GM12878 (cell line): ENCODE results near the gene GTF3C1. TPM values are rescaled to one million over a fixed set of nuclear protein-coding genes. Genes with fewer than 3 reads are reported as not detected.
"Not testable (repeated sequence)": the region's sequence is repeated elsewhere in the genome, so short reads cannot be mapped to it uniquely, and the experiment has no call there.

Source experiments
- ATAC-seq: fragments of 200-7000 bp; cut with Tn5 transposase; 3 replicates; pipeline ENCODE4 v1.9.1; 2020; ENCODE audit warnings: mild to moderate bottlenecking, moderate library complexity
- BruUV-seq: library from RNA; stranded (reverse); fragments of 400-500 nt; replicated peaks from 2 replicates; lab custom pipeline; 2021; lab: Mats Ljungman, UMichigan
- CTCF ChIA-PET: fragments of 300-600 bp; sonication (Branson Sonifier 250); formaldehyde crosslinking; extraction: SDS; loops from one replicate; lab custom pipeline; 2021; ENCODE audit warnings: inconsistent platforms; lab: Yijun Ruan, JAX
- POLR2A ChIA-PET: fragments of 350-600 bp; formaldehyde crosslinking; extraction: SDS; loops from one replicate; lab custom pipeline; 2021; ENCODE audit warnings: inconsistent platforms; lab: Charles Lee
- RAD21 ChIA-PET: fragments of 300-600 bp; sonication (Branson Sonifier 250); formaldehyde crosslinking; loops from one replicate; lab custom pipeline; 2023; ENCODE audit warnings: antibody characterized with exemption; ENCODE audit not compliant: unreplicated experiment; lab: Charles Lee
- SMC1A ChIA-PET: fragments of 300-600 bp; sonication (Branson Sonifier 250); formaldehyde crosslinking; loops from one replicate; lab custom pipeline; 2023; ENCODE audit not compliant: unreplicated experiment, uncharacterized antibody; lab: Charles Lee
- DNase-seq: peaks from one replicate; pipeline ENCODE4 v3.0.0-alpha.2; 2011; ENCODE audit warnings: low read depth, low spot score
- FAIRE-seq: peaks from 3 replicates; lab custom pipeline; 2011; peaks lifted over from hg19 to GRCh38; lab: Jason Lieb, UNC
- H2AFZ ChIP-seq: 2 replicates; pipeline ENCODE4 v1.6.0; 2011; ENCODE audit warnings: low read depth, low read length, control low read depth; ENCODE audit not compliant: control insufficient read depth
- H3K27ac ChIP-seq: 2 replicates; pipeline ENCODE4 v1.5.1; 2011; ENCODE audit warnings: control low read depth; ENCODE audit not compliant: control insufficient read depth, insufficient read depth
- H3K27me3 ChIP-seq, 2 experiments: replicated peaks in 1 of 2; 2 replicates each; pipeline versions ENCODE4 v1.6.0 to v1.6.1; 2011; ENCODE audit warnings: low read length in 1 of 2; ENCODE audit not compliant: control insufficient read depth in 2 of 2, insufficient read depth in 2 of 2
- H3K36me3 ChIP-seq, 2 experiments: 2 replicates each; pipeline ENCODE4 v1.5.1; 2011; ENCODE audit warnings: low read length in 1 of 2; ENCODE audit not compliant: control insufficient read depth in 2 of 2, insufficient read depth in 2 of 2
- H3K4me1 ChIP-seq: 2 replicates; pipeline ENCODE4 v1.6.1; 2011; ENCODE audit warnings: mild to moderate bottlenecking, low read length, moderate library complexity, mixed read lengths; ENCODE audit not compliant: control insufficient read depth, insufficient read depth
- H3K4me2 ChIP-seq: 2 replicates; pipeline ENCODE4 v1.6.0; 2011; ENCODE audit warnings: control low read depth; ENCODE audit not compliant: control insufficient read depth, insufficient read depth
- H3K4me3 ChIP-seq: fragments of 200-600 bp; sonication (generic); 2 replicates; pipeline ENCODE4 v1.5.1; 2016
- H3K79me2 ChIP-seq: 2 replicates; pipeline ENCODE4 v1.6.0; 2011; ENCODE audit warnings: low read length; ENCODE audit not compliant: control insufficient read depth, insufficient read depth
- H3K9ac ChIP-seq: 2 replicates; pipeline ENCODE4 v1.8.0; 2011; ENCODE audit warnings: low read length, control low read depth, mixed read lengths; ENCODE audit not compliant: control insufficient read depth, insufficient read depth
- H3K9me3 ChIP-seq: replicated peaks from 3 replicates; pipeline ENCODE4 v1.5.1; 2011; ENCODE audit warnings: mild to moderate bottlenecking, low read length; ENCODE audit not compliant: control insufficient read depth, insufficient read depth
- H4K20me1 ChIP-seq: 2 replicates; pipeline ENCODE4 v1.6.0; 2011; ENCODE audit not compliant: control insufficient read depth, insufficient read depth
- BCL3 ChIP-seq: IDR thresholded peaks from 2 replicates; pipeline ENCODE4 v1.6.1; 2011; ENCODE audit warnings: borderline replicate concordance, low read depth, mild to moderate bottlenecking, moderate library complexity, low read length; ENCODE audit not compliant: insufficient read depth, poor library complexity, severe bottlenecking
- E4F1 ChIP-seq: fragments of 450-650 bp; IDR thresholded peaks from 2 replicates; pipeline ENCODE4 v1.6.1; 2018; ENCODE audit warnings: borderline replicate concordance, mild to moderate bottlenecking; ENCODE audit not compliant: partially characterized antibody
- EED ChIP-seq: sonication (generic); IDR thresholded peaks from 2 replicates; pipeline ENCODE4 v1.6.1; 2016; ENCODE audit warnings: antibody characterized with exemption, low read depth
- HDGF ChIP-seq: fragments of 450-650 bp; IDR thresholded peaks from 2 replicates; pipeline ENCODE4 v1.6.1; 2016; ENCODE audit warnings: antibody characterized with exemption
- ZBED1 ChIP-seq: IDR thresholded peaks from 2 replicates; pipeline ENCODE4 v1.6.1; 2016; ENCODE audit warnings: borderline replicate concordance
- ZNF24 ChIP-seq: fragments of 450-650 bp; IDR thresholded peaks from 2 replicates; pipeline ENCODE4 v1.6.1; 2017; ENCODE audit warnings: antibody characterized with exemption, mild to moderate bottlenecking
- WGBS: methylation state at CpG from one replicate; pipeline ENCODE4 v1.1.6; 2016; ENCODE audit warnings: low lambda C conversion rate; ENCODE audit not compliant: insufficient replicate concordance, insufficient coverage; ENCODE audit errors: missing lambda C conversion rate; 5-methylcytosine and 5-hydroxymethylcytosine counted together
- in situ Hi-C: fragments of 300-500 bp; cut with MboI; formaldehyde crosslinking; loops from 9 replicates; pipeline ENCODE4 v1.14.3; 2018; ENCODE audit warnings: mixed read lengths
- intact Hi-C: fragments of 100-400 bp; cut with micrococcal nuclease; formaldehyde crosslinking; loops from one replicate; pipeline ENCODE4 v1.14.2; 2022; ENCODE audit not compliant: unreplicated experiment
- polyA plus RNA-seq, 11 experiments: library from polyadenylated mRNA; depleted of rRNA in 4 of 11; unstranded in 6 of 11; stranded (reverse) in 5 of 11; fragments of >200 nt; fragmentation: Nextera tagmentation in 4 of 11; fragmentation: Illumina TruSeq in 1 of 11; extraction: Ambion mirVana in 4 of 11; extraction: Trizol in 1 of 11; gene quantifications; 1 replicate in 1 of 11; 2 replicates in 10 of 11; pipeline versions ENCODE4 v1.2.1 to v1.2.3, GENCODE V29; 2011 to 2016; ENCODE audit warnings: inconsistent platforms in 2 of 11, missing spikeins in 2 of 11, low read depth in 1 of 11
- total RNA-seq, 4 experiments: library from RNA; depleted of rRNA in 3 of 4; stranded (reverse); fragments of >200 nt in 3 of 4; fragmentation: Illumina TruSeq in 1 of 4; extraction: Trizol in 1 of 4; gene quantifications; 2 replicates each; pipeline versions ENCODE4 v1.2.1 to v1.2.3, GENCODE V29; 2013 to 2021

GTF3C1 gene
- total and polyA plus RNA-seq, 10 of the 15 experiments (the other 5 are each of a cell fraction or from before 2014, with no cell fraction given): 0.98 to 60.9 (median 34.3) TPM

GRCh38 chr16:27458258-27458657, 91.5 kb downstream of the GTF3C1 start:
- WGBS: 91% methylated on average over 5 of the region's 5 CpGs
- TF ChIP-seq HDGF (no peak), ZBED1 (no peak), BCL3 (no peak), E4F1 (no peak), ZNF24 (no peak), EED (no peak)

DNA sequence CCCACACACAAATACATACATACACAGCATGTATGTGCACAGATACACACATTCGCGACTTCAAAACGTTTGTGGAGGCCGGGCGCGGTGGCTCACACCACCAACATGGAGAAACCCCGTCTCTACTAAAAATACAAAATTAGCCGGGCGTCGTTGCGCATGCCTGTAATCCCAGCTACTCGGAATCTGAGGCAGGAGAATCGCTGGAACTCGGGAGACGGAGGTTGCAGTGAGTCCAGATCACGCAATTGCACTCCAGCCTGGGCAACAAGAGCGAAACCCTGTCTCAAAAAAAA, 92.2 kb downstream of the GTF3C1 start:
- in situ Hi-C loops: loop anchor here (5.0 to 10.0 kb wide), 3 partner anchors 225 to 1623 kb away; no protein-coding TSS in a partner anchor
- POLR2A ChIA-PET, ATAC-seq, H3K27me3 ChIP-seq, H2AFZ ChIP-seq, BruUV-seq, H3K4me2 ChIP-seq, H4K20me1 ChIP-seq, DNase-seq, H3K27ac ChIP-seq, H3K9ac ChIP-seq, SMC1A ChIA-PET, H3K4me3 ChIP-seq, H3K79me2 ChIP-seq, H3K36me3 ChIP-seq, RAD21 ChIA-PET, FAIRE-seq, H3K9me3 ChIP-seq: not testable (repeated sequence)
- WGBS: 79% methylated on average over 17 of the region's 17 CpGs
- intact Hi-C loops: loop anchor here (1.0 to 5.0 kb wide), 6 partner anchors 83 to 1620 kb away; no protein-coding TSS in a partner anchor
- CTCF ChIA-PET: interaction anchor here (1.7 to 3.7 kb wide), 3 partner anchors 56 to 278 kb away, joined by 6 to 12 read pairs (median 7); partner anchors contain the start of gene IL21R
- H3K4me1 ChIP-seq: peaks cover 18% of the 10 kb centered on the region

More at GRCh38 chr16:27458258-27458657, 91.5 kb downstream of the GTF3C1 start:
- no peak overlapping the region for H3K9ac ChIP-seq
- ChIA-PET SMC1A (interaction anchor here (1.9 to 2.2 kb wide), 2 partner anchors 31 to 83 kb away, joined by 5 to 8 read pairs; no protein-coding TSS in a partner anchor), CTCF (interaction anchor here (0.7 to 3.7 kb wide), 6 partner anchors 83 to 347 kb away, joined by 3 to 12 read pairs (median 4); no protein-coding TSS in a partner anchor), POLR2A (no interaction called here), RAD21 (no interaction called here)
- in situ Hi-C loops (loop anchor here (5.0 to 10.0 kb wide), 3 partner anchors 226 to 1623 kb away; no protein-coding TSS in a partner anchor), intact Hi-C loops (loop anchor here (5.0 kb wide), 1 partner anchor 1621 kb away; no protein-coding TSS in a partner anchor)
- no peak overlapping the region for H3K4me2 ChIP-seq
- H3K79me2 ChIP-seq: no peaks in the 10 kb centered on the region
- peaks cover 3% of the 10 kb centered on the region in 2 experiments; a peak in 3 of 4 replicates for H3K36me3 ChIP-seq
- no peak overlapping the region for H2AFZ ChIP-seq
- FAIRE-seq (no peak), ATAC-seq (no peak), DNase-seq (no peak)
- H4K20me1 ChIP-seq: no peaks in the 10 kb centered on the region
- BruUV-seq: no TSS peak
- no peaks in the 10 kb centered on the region for H3K27me3 ChIP-seq
- no peak overlapping the region for H3K4me3 ChIP-seq
- peaks cover 2% of the 10 kb centered on the region; the same call in 1 of the 3 replicates for H3K9me3 ChIP-seq
- H3K27ac ChIP-seq: no peak overlapping the region
- H3K4me1 ChIP-seq: peaks cover 12% of the 10 kb centered on the region
